SK-N-SH (cell line): Measurements from ENCODE around the gene SYT3.

Experiments used
- EP300 ChIP-seq, 2 experiments: IDR thresholded peaks; 2 replicates each; pipeline versions ENCODE4 v1.4.0 to v1.6.1; 2012; ENCODE audit warnings: borderline replicate concordance in 1 of 2, low read depth in 1 of 2, low read length in 1 of 2
- EZH2phosphoT487 ChIP-seq: fragments of 200-600 bp; sonication (generic); IDR thresholded peaks from 2 replicates; pipeline ENCODE4 v1.6.1; 2017; ENCODE audit warnings: low read depth, mixed run types, mild to moderate bottlenecking, antibody characterized with exemption, moderate library complexity, borderline replicate concordance
- JUND ChIP-seq: IDR thresholded peaks from 2 replicates; pipeline ENCODE4 v1.4.0; 2012
- RAD21 ChIP-seq: IDR thresholded peaks from 2 replicates; pipeline ENCODE4 v1.6.1; 2012; ENCODE audit warnings: mild to moderate bottlenecking, low read length
- SIN3A ChIP-seq: IDR thresholded peaks from 2 replicates; pipeline ENCODE4 v1.6.1; 2012; ENCODE audit warnings: low read depth, mild to moderate bottlenecking, low read length, moderate library complexity, borderline replicate concordance
- TF ChIP-seq, protein P1 (sequence below): fragments of 200-600 bp; sonication (generic); IDR thresholded peaks from 2 replicates; pipeline ENCODE4 v1.6.1; 2017; ENCODE audit warnings: antibody characterized with exemption, mild to moderate bottlenecking, moderate library complexity

DNA sequence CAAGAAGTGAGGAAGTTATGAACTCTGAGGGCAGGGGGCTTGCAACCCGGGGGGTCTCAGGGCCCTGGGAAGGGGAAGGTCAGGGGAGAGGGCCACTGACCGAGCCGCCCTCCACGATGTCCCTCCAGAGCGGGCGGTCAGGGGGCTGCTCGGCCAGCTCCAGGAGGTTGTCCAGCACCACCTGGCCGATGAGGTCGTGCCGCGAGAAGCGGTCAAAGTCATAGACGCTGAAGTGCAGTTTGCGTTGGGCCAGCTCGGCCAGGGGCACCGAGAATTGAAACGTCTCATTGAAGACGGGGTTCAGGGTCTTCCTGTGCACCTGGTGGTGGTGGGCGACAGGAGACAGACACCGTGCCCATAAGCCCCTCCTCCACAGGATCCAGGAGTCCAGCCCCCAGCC lies 10.5 kb downstream of the SYT3 start:
- no peak for TF ChIP-seq SIN3A
- TF ChIP-seq, protein P1, sequence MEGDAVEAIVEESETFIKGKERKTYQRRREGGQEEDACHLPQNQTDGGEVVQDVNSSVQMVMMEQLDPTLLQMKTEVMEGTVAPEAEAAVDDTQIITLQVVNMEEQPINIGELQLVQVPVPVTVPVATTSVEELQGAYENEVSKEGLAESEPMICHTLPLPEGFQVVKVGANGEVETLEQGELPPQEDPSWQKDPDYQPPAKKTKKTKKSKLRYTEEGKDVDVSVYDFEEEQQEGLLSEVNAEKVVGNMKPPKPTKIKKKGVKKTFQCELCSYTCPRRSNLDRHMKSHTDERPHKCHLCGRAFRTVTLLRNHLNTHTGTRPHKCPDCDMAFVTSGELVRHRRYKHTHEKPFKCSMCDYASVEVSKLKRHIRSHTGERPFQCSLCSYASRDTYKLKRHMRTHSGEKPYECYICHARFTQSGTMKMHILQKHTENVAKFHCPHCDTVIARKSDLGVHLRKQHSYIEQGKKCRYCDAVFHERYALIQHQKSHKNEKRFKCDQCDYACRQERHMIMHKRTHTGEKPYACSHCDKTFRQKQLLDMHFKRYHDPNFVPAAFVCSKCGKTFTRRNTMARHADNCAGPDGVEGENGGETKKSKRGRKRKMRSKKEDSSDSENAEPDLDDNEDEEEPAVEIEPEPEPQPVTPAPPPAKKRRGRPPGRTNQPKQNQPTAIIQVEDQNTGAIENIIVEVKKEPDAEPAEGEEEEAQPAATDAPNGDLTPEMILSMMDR = no peak
- TF ChIP-seq EP300 (IDR thresholded peaks at IDR 0.05; ENCODE audit: borderline replicate concordance in 1 of 2, low read depth in 1 of 2, low read length in 1 of 2) = no peak
- TF ChIP-seq JUND = no peak
- TF ChIP-seq EZH2phosphoT487 = no peak
- TF ChIP-seq RAD21 = no peak
